ENCODE measurements around the gene AUNIP.

DNA sequence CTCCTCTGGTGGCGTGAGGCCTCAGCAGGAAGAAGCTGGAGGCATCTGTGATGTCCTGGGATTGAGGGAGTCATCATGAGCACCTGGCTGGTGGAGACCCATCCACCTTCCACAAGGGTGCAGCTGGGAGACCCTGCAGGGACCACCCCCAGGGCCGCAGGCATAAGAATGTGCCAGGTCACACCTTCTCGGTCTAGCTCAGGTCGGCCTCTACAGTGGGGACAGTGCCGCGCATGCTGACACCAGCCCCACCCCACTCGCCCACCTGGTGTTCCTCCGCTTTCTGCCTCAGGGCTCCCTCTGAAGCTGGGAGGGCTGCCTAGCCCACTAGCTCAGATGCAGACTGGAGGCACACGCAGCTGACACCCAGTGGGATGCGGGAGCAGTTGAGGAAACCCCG, 22.0 kb upstream of the AUNIP start:
- TF ChIP-seq NFIC (IDR thresholded peaks at IDR 0.05): no peak
- no peak for TF ChIP-seq TAF1 (IDR thresholded peaks at IDR 0.05; ENCODE audit: low read depth)
- TF ChIP-seq CREB1 (IDR thresholded peaks at IDR 0.05; ENCODE audit: low read depth): no peak
- TF ChIP-seq EGR1 (IDR thresholded peaks at IDR 0.05): no peak
- TF ChIP-seq MAX (IDR thresholded peaks at IDR 0.05): no peak
- no peak for TF ChIP-seq FOXM1 (IDR thresholded peaks at IDR 0.05; ENCODE audit: borderline replicate concordance, low read depth)
- no peak for TF ChIP-seq EP300 (IDR thresholded peaks at IDR 0.05; ENCODE audit: borderline replicate concordance)
- TF ChIP-seq TEAD4 (IDR thresholded peaks at IDR 0.05): no peak
- TF ChIP-seq TCF12 (IDR thresholded peaks at IDR 0.05; ENCODE audit: low read depth): no peak
- no peak for TF ChIP-seq REST (IDR thresholded peaks at IDR 0.05; ENCODE audit: low read depth)
- TF ChIP-seq CEBPB (IDR thresholded peaks at IDR 0.05): no peak
- TF ChIP-seq YY1 (IDR thresholded peaks at IDR 0.05; ENCODE audit: low read depth): no peak
- no peak for TF ChIP-seq USF1 (IDR thresholded peaks at IDR 0.05)
- TF ChIP-seq RAD21 (IDR thresholded peaks at IDR 0.05; ENCODE audit: low read depth): no peak
